Gastroesophageal sphincter (tissue), 3 donors: ENCODE measurements around the gene CARS2.

Source experiments
- CTCF ChIP-seq, 4 experiments: fragments of 200-600 bp in 2 of 4; fragments of 450-650 bp in 2 of 4; sonication (generic) in 1 of 4; IDR thresholded peaks; one replicate each; pipeline ENCODE4 v1.5.1; 2017 to 2019; ENCODE audit warnings: antibody characterized with exemption in 4 of 4, mild to moderate bottlenecking in 2 of 4, moderate library complexity in 2 of 4
- EP300 ChIP-seq: sonication (generic); formaldehyde crosslinking; IDR thresholded peaks from one replicate; pipeline ENCODE4 v1.6.1; 2017; ENCODE audit warnings: antibody characterized with exemption, mild to moderate bottlenecking
- POLR2A ChIP-seq, 2 donors: fragments of 450-650 bp; IDR thresholded peaks; one replicate each; pipeline ENCODE4 v1.6.1; 2017; ENCODE audit warnings: antibody characterized with exemption in 2 of 2, mild to moderate bottlenecking in 2 of 2, moderate library complexity in 1 of 2
- POLR2AphosphoS5 ChIP-seq: sonication (generic); formaldehyde crosslinking; IDR thresholded peaks from one replicate; pipeline ENCODE4 v1.6.1; 2017; ENCODE audit warnings: antibody characterized with exemption

- no peak for TF ChIP-seq CTCF (IDR thresholded peaks at IDR 0.05)
- TF ChIP-seq POLR2A (IDR thresholded peaks at IDR 0.05) = no peak
- no peak for TF ChIP-seq POLR2AphosphoS5
- TF ChIP-seq EP300 = no peak
Observed at GRCh38 chr13:110664673-110665072, 41.2 kb downstream of the CARS2 start.
